ENCODE data around the gene NSUN7. TPM values are rescaled to one million over a fixed set of nuclear protein-coding genes. Genes with fewer than 3 reads are reported as not detected.

Gene NSUN7
- total and polyA plus RNA-seq, 2 of the 13 experiments (the other 11 are each of a cell fraction or from before 2014, with no cell fraction given) = 0.05 TPM; not detected in 1

DNA sequence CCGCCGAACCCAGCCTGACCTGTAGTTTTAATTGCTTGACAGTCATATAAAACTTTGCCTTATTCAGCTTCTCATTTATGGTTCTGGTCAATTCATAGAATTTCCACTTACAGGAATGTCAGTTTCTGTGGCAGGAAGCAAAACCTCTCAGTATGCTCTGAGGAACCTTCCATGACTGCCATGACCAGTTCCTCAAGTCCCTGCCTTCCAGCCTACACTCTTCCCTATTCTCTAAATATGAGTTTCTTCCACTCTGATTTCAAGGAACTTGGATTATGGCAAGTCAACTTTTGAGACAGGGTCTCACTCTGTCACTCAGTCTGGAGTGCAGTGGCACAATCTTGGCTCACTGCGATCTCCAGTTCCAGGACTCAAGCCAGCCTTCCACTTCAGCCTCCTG lies 26.0 kb upstream of the NSUN7 start:
- H3K9ac ChIP-seq (ENCODE audit: insufficient read depth, low read depth, low read length) = no peak overlapping the region

More for the DNA sequence above, 26.0 kb upstream of the NSUN7 start:
- DNase-seq (ENCODE audit: low spot score) (no peak), ATAC-seq (no peak), FAIRE-seq (no peak)
- H3K4me3 ChIP-seq (replicated peaks in 1 of 3; ENCODE audit: insufficient read depth in 1 of 3, low read depth in 2 of 3, low read length in 3 of 3) = no peak overlapping the region
- CTCF ChIA-PET (ENCODE audit: low intra/inter-chr PET ratio, low total read pairs) = no interaction called here
- H3K36me3 ChIP-seq (replicated peaks in 1 of 2; ENCODE audit: control insufficient read depth in 1 of 2, insufficient read depth in 2 of 2, low read length in 2 of 2) = no peaks in the 10 kb centered on the region
- H3K27me3 ChIP-seq (ENCODE audit: control insufficient read depth in 1 of 2, insufficient read depth in 2 of 2, low read length in 2 of 2) = no peaks in the 10 kb centered on the region; a peak in 1 of 5 replicates
- in situ Hi-C loops (cut with HindIII; ENCODE audit: extremely low pct_ligation_motif_present, low pct_unique_long_range_greater_than_20kb) (no loop called here), intact Hi-C loops (cut with micrococcal nuclease; ENCODE audit: unreplicated experiment) (no loop called here)
- H2AFZ ChIP-seq (ENCODE audit: low read length) = no peak overlapping the region
- 92% methylated on average over 3 of the region's 3 CpGs for WGBS (ENCODE audit: low lambda C conversion rate)
- TF ChIP-seq ZC3H4 (CRISPR knock-in tag; IDR thresholded peaks at IDR 0.05; ENCODE audit: borderline replicate concordance) (no peak), IKZF4 (CRISPR knock-in tag; IDR thresholded peaks at IDR 0.05; ENCODE audit: borderline replicate concordance, low read depth, not compliant biosample characterization) (no peak), MIER2 (CRISPR knock-in tag; IDR thresholded peaks at IDR 0.05) (no peak), PPARG (CRISPR knock-in tag; conservative IDR thresholded peaks at IDR 0.05) (no peak), HOXD1 (CRISPR knock-in tag; IDR thresholded peaks at IDR 0.05) (no peak), BCL6 (CRISPR knock-in tag; IDR thresholded peaks at IDR 0.05) (no peak), REPIN1 (CRISPR knock-in tag; IDR thresholded peaks at IDR 0.05; ENCODE audit: borderline replicate concordance, low read depth) (no peak), ZFYVE20 (CRISPR knock-in tag; IDR thresholded peaks at IDR 0.05; ENCODE audit: borderline replicate concordance, low read depth) (no peak), ZSCAN12 (CRISPR knock-in tag; IDR thresholded peaks at IDR 0.05) (no peak), SMARCC2 (IDR thresholded peaks at IDR 0.05) (no peak), HHEX (CRISPR knock-in tag; IDR thresholded peaks at IDR 0.05) (no peak), NCOA5 (CRISPR knock-in tag; IDR thresholded peaks at IDR 0.05) (no peak), ZSCAN20 (CRISPR knock-in tag; IDR thresholded peaks at IDR 0.05; ENCODE audit: borderline replicate concordance) (no peak)
- TF ChIP-seq, protein P1, sequence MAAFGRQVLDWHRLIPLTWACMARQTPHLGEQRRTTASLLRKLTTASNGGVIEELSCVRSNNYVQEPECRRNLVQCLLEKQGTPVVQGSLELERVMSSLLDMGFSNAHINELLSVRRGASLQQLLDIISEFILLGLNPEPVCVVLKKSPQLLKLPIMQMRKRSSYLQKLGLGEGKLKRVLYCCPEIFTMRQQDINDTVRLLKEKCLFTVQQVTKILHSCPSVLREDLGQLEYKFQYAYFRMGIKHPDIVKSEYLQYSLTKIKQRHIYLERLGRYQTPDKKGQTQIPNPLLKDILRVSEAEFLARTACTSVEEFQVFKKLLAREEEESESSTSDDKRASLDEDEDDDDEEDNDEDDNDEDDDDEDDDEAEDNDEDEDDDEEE (CRISPR knock-in tag; IDR thresholded peaks at IDR 0.05) = no peak
- TF ChIP-seq, protein P2, sequence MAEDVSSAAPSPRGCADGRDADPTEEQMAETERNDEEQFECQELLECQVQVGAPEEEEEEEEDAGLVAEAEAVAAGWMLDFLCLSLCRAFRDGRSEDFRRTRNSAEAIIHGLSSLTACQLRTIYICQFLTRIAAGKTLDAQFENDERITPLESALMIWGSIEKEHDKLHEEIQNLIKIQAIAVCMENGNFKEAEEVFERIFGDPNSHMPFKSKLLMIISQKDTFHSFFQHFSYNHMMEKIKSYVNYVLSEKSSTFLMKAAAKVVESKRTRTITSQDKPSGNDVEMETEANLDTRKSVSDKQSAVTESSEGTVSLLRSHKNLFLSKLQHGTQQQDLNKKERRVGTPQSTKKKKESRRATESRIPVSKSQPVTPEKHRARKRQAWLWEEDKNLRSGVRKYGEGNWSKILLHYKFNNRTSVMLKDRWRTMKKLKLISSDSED (CRISPR knock-in tag; IDR thresholded peaks at IDR 0.05) = no peak
- H3K4me1 ChIP-seq (ENCODE audit: insufficient read depth, low read length) = peaks cover 12% of the 10 kb centered on the region
- POLR2A ChIA-PET = no interaction called here
- no TSS peak for BruUV-seq (replicated peaks)
- H4K20me1 ChIP-seq (ENCODE audit: insufficient read depth, low read length) = no peaks in the 10 kb centered on the region
- H3K79me2 ChIP-seq (ENCODE audit: insufficient read depth, low read length) = no peaks in the 10 kb centered on the region
- no peak overlapping the region for H3K4me2 ChIP-seq (ENCODE audit: low read depth, low read length)
- H3K27ac ChIP-seq (ENCODE audit: extremely low read length, insufficient read depth, low read length) = no peak overlapping the region
- H3K9me3 ChIP-seq (ENCODE audit: low read length) = no peaks in the 10 kb centered on the region

Data from HepG2 (cell line).